CD4-positive, alpha-beta T cell (primary cell): ENCODE measurements around the gene SPATA19. TPM values are rescaled to one million over a fixed set of nuclear protein-coding genes. Genes with fewer than 3 reads are reported as not detected.

Source experiments
- ATAC-seq: fragments of 200-7000 bp; cut with Tn5 transposase; one replicate; pipeline ENCODE4 v1.10.0; 2022; ENCODE audit warnings: mild to moderate bottlenecking; ENCODE audit not compliant: poor library complexity
- CTCF ChIA-PET: fragments of 350-600 bp; sonication (Branson Sonifier 250); formaldehyde crosslinking; loops from one replicate; lab custom pipeline; 2021; ENCODE audit warnings: antibody characterized with exemption, inconsistent platforms; lab: Charles Lee
- POLR2A ChIA-PET: fragments of 350-600 bp; sonication (Branson Sonifier 250); formaldehyde crosslinking; loops from one replicate; lab custom pipeline; 2021; ENCODE audit warnings: antibody characterized with exemption, inconsistent platforms; lab: Charles Lee
- DNase-seq, 14 experiments: peaks; one replicate each; pipeline ENCODE4 v3.0.0-alpha.2; 2013 to 2020; ENCODE audit warnings: mixed read lengths in 2 of 14
- H3K27ac ChIP-seq, 2 donors: one replicate each; pipeline versions ENCODE4 v1.5.1 to v1.7.0; 2013; ENCODE audit warnings: low read length in 2 of 2, low read depth in 1 of 2, mild to moderate bottlenecking in 1 of 2
- H3K27me3 ChIP-seq, 2 experiments: 1 replicate in 1 of 2; 2 replicates in 1 of 2; pipeline versions ENCODE4 v1.6.1 to v1.7.0; 2013; ENCODE audit warnings: low read length in 2 of 2, control low read depth in 1 of 2, mild to moderate bottlenecking in 1 of 2, moderate library complexity in 1 of 2; ENCODE audit not compliant: insufficient read depth in 2 of 2, control insufficient read depth in 1 of 2
- H3K36me3 ChIP-seq: one replicate; pipeline ENCODE4 v1.6.1; 2013; ENCODE audit warnings: low read length, control low read depth; ENCODE audit not compliant: insufficient read depth
- H3K4me1 ChIP-seq: one replicate; pipeline ENCODE4 v1.6.1; 2013; ENCODE audit warnings: low read length, control low read depth; ENCODE audit not compliant: insufficient read depth
- H3K4me3 ChIP-seq: one replicate; pipeline ENCODE4 v1.5.1; 2013; ENCODE audit warnings: mild to moderate bottlenecking, low read length, moderate library complexity
- H3K9me3 ChIP-seq, 2 experiments: 1 replicate in 1 of 2; 2 replicates in 1 of 2; pipeline versions ENCODE4 v1.6.1 to v1.7.0; 2013; ENCODE audit warnings: low read length in 2 of 2, mild to moderate bottlenecking in 2 of 2, control low read depth in 1 of 2, moderate library complexity in 1 of 2; ENCODE audit not compliant: control insufficient read depth in 1 of 2, insufficient read depth in 1 of 2
- H3K27ac Mint-ChIP-seq: one replicate; pipeline ENCODE4 v1.8.0; 2020; ENCODE audit warnings: mixed read lengths
- H3K27me3 Mint-ChIP-seq: one replicate; pipeline ENCODE4 v1.8.0; 2021; ENCODE audit warnings: mixed read lengths
- H3K36me3 Mint-ChIP-seq: one replicate; pipeline ENCODE4 v1.8.0; 2021; ENCODE audit warnings: low read depth, mixed read lengths
- H3K4me1 Mint-ChIP-seq: one replicate; pipeline ENCODE4 v1.8.0; 2021; ENCODE audit warnings: low read depth, mixed read lengths
- H3K4me3 Mint-ChIP-seq: one replicate; pipeline ENCODE4 v1.8.0; 2020; ENCODE audit warnings: mild to moderate bottlenecking, mixed read lengths
- H3K9me3 Mint-ChIP-seq: one replicate; pipeline ENCODE4 v1.8.0; 2020; ENCODE audit warnings: mixed read lengths
- intact Hi-C, 2 experiments: fragments of 100-400 bp; cut with DNase I in 1 of 2; cut with micrococcal nuclease in 1 of 2; formaldehyde crosslinking; loops; one replicate each; pipeline versions ENCODE4 v1.15.1 to v1.9.0; 2023 to 2025; cut with DNase I, micrococcal nuclease
- total RNA-seq, 174 experiments: library from RNA in 2 of 174; stranded (reverse) in 2 of 174; gene quantifications; one replicate each; pipeline ENCODE4 v1.2.3 and lab custom pipeline; 2021 to 2026
- TF ChIP-seq, protein P1 (sequence below): fragments of 200-600 bp; IDR thresholded peaks from one replicate; pipeline ENCODE4 v1.8.0; 2022; ENCODE audit warnings: antibody characterized with exemption, mild to moderate bottlenecking

The SPATA19 gene
- total RNA-seq, 2 experiments from 2014 or later: not detected

DNA sequence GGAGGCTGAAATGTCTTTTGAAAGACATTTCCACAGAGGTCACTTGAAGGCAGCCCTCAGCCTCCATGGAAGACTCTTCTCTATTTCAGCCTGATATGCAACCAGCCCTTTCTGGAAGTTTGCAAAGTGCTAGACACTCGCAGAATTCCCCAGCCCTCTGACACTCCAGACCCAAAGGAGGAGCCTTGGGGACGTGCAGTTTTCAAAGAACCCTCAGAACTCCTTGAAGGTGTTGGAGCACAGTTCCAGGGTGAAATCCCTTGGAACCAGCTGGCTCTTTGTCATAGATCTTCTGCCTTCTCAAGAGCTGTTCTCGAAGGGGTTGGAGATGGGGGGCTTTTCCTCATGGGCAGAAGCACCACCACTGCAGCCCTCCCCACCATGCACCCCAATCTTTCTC lies 19.6 kb downstream of the SPATA19 start:
- POLR2A ChIA-PET: no interaction called here

DNA sequence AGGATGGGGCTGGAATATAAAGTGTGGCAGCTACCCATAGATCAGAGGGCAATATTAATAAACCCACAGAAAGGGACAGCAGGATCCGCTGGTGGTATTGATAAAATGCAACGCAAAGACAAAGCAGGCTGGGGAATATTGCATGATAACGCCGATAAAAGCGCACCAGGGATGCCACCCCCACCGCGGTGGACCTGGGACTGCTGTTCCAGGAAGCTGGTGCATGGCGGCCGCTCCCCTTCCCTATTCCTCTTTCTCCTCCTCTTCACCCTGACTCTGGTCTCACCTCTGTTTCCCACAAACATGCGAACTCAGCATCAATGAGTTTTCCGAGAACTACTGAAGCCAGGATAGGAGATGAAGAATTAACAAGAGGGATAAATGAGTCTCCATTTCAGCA lies 20.2 kb downstream of the SPATA19 start:
- Histone ChIP-seq H3K4me3 (no peak overlapping the region), H3K9me3 (peaks cover 0 to 5% of the 10 kb centered on the region in 2 experiments), H3K27me3 (no peaks in the 10 kb centered on the region), H3K4me1 (no peaks in the 10 kb centered on the region), H3K36me3 (no peaks in the 10 kb centered on the region), H3K27ac (no peak overlapping the region)
- Mint-ChIP-seq H3K9me3 (no peaks in the 10 kb centered on the region), H3K27ac (no peak overlapping the region), H3K4me1 (no peaks in the 10 kb centered on the region), H3K4me3 (no peak overlapping the region), H3K27me3 (peaks cover 14% of the 10 kb centered on the region), H3K36me3 (no peaks in the 10 kb centered on the region)
- ATAC-seq (no peak), DNase-seq (no peak)
- POLR2A ChIA-PET: no interaction called here
- intact Hi-C loops: no loop called here
- TF ChIP-seq, protein P1, sequence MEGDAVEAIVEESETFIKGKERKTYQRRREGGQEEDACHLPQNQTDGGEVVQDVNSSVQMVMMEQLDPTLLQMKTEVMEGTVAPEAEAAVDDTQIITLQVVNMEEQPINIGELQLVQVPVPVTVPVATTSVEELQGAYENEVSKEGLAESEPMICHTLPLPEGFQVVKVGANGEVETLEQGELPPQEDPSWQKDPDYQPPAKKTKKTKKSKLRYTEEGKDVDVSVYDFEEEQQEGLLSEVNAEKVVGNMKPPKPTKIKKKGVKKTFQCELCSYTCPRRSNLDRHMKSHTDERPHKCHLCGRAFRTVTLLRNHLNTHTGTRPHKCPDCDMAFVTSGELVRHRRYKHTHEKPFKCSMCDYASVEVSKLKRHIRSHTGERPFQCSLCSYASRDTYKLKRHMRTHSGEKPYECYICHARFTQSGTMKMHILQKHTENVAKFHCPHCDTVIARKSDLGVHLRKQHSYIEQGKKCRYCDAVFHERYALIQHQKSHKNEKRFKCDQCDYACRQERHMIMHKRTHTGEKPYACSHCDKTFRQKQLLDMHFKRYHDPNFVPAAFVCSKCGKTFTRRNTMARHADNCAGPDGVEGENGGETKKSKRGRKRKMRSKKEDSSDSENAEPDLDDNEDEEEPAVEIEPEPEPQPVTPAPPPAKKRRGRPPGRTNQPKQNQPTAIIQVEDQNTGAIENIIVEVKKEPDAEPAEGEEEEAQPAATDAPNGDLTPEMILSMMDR: no peak
- CTCF ChIA-PET: no interaction called here

More for the DNA sequence above, 19.6 kb downstream of the SPATA19 start:
- intact Hi-C loops: no loop called here
- TF ChIP-seq, protein P1: no peak
- DNase-seq: no peak
- Mint-ChIP-seq H3K4me3 (no peak overlapping the region), H3K36me3 (no peaks in the 10 kb centered on the region), H3K9me3 (no peaks in the 10 kb centered on the region), H3K27me3 (peaks cover 14% of the 10 kb centered on the region), H3K4me1 (no peaks in the 10 kb centered on the region), H3K27ac (no peak overlapping the region)
- CTCF ChIA-PET: no interaction called here
- no peak overlapping the region for H3K4me3 ChIP-seq
- H3K27me3 ChIP-seq: no peaks in the 10 kb centered on the region
- H3K27ac ChIP-seq: no peak overlapping the region
- H3K36me3 ChIP-seq: no peaks in the 10 kb centered on the region
- H3K9me3 ChIP-seq: peaks cover 0 to 5% of the 10 kb centered on the region in 2 experiments
- H3K4me1 ChIP-seq: no peaks in the 10 kb centered on the region
- ATAC-seq: no peak

DNA sequence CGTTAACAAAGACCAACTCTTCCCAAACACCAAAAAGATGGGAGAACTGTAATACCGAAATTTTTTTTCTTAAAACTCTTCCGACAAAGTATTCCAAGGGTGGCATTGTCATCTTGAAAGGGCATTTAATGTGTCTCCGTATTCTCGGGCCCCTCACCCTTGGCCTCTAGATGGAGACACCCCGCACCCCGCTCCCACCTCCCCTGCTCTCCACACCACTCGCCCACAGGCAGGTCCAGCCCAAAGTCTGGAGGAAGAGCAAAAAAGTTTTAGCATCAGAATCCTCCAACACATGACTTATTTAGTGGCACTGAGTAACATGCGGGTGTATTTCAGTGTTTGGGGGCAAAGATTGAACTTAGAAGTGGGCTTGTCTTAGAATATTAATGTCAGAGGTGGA lies 20.7 kb downstream of the SPATA19 start:
- no peak overlapping the region for H3K27ac ChIP-seq
- intact Hi-C loops: no loop called here
- DNase-seq: no peak
- Mint-ChIP-seq H3K27me3 (peaks cover 14% of the 10 kb centered on the region), H3K36me3 (no peaks in the 10 kb centered on the region), H3K4me3 (no peak overlapping the region), H3K27ac (no peak overlapping the region), H3K4me1 (no peaks in the 10 kb centered on the region), H3K9me3 (no peaks in the 10 kb centered on the region)
- POLR2A ChIA-PET: no interaction called here
- no peaks in the 10 kb centered on the region for H3K27me3 ChIP-seq
- TF ChIP-seq, protein P1: no peak
- peaks cover 0 to 5% of the 10 kb centered on the region in 2 experiments for H3K9me3 ChIP-seq
- H3K36me3 ChIP-seq: no peaks in the 10 kb centered on the region
- no peak overlapping the region for H3K4me3 ChIP-seq
- no peak for ATAC-seq
- no peaks in the 10 kb centered on the region for H3K4me1 ChIP-seq
- CTCF ChIA-PET: no interaction called here
